Body of pancreas (tissue), 4 donors: Measurements from ENCODE around the gene GLDN. TPM values are rescaled to one million over a fixed set of nuclear protein-coding genes. Genes with fewer than 3 reads are reported as not detected.
"Not testable (repeated sequence)": the region's sequence is repeated elsewhere in the genome, so short reads cannot be mapped to it uniquely, and the experiment has no call there.

Experiments used
- ATAC-seq: fragments of 150-250 bp; one replicate; pipeline ENCODE4 v1.9.1; 2016
- DNase-seq, 4 donors: peaks; one replicate each; pipeline ENCODE4 v3.0.0-alpha.2; 2019
- H3K27ac ChIP-seq, 4 donors: fragments of 200-600 bp; sonication (generic); 1 replicate in 3 of 4; 2 replicates in 1 of 4; pipeline versions ENCODE4 v1.5.1 to v1.6.1; 2016 to 2019; ENCODE audit warnings: mild to moderate bottlenecking in 1 of 4, mixed read lengths in 1 of 4, moderate library complexity in 1 of 4
- H3K27me3 ChIP-seq, 2 donors: fragments of 200-600 bp; sonication (generic); one replicate each; pipeline ENCODE4 v1.6.0; 2016; ENCODE audit warnings: mild to moderate bottlenecking in 1 of 2
- H3K36me3 ChIP-seq, 2 donors: fragments of 200-600 bp; sonication (generic); replicated peaks in 1 of 2; 2 replicates each; pipeline ENCODE4 v1.5.1; 2016; ENCODE audit warnings: low read depth in 2 of 2; ENCODE audit not compliant: insufficient read depth in 1 of 2
- H3K4me1 ChIP-seq: fragments of 200-600 bp; sonication (generic); one replicate; pipeline ENCODE4 v1.6.0; 2016
- H3K4me3 ChIP-seq, 2 donors: fragments of 200-600 bp; sonication (generic); 1 replicate in 1 of 2; 2 replicates in 1 of 2; pipeline ENCODE4 v1.5.1; 2016 to 2019
- H3K9me3 ChIP-seq, 3 donors: fragments of 200-600 bp; sonication (generic); 1 replicate in 2 of 3; 2 replicates in 1 of 3; pipeline ENCODE4 v1.5.1; 2016
- CTCF ChIP-seq, 7 experiments: fragments of 450-650 bp in 4 of 7; fragments of 200-600 bp in 3 of 7; sonication (generic) in 3 of 7; IDR thresholded peaks; one replicate each; pipeline ENCODE4 v1.5.1; 2016 to 2019; ENCODE audit warnings: antibody characterized with exemption in 7 of 7
- POLR2A ChIP-seq, 3 donors: fragments of 450-650 bp; IDR thresholded peaks; one replicate each; pipeline ENCODE4 v1.6.1; 2016; ENCODE audit warnings: antibody characterized with exemption in 3 of 3, mild to moderate bottlenecking in 2 of 3
- WGBS, 2 donors: methylation state at CpG; one replicate each; pipeline ENCODE4 v1.1.5; 2017; 5-methylcytosine and 5-hydroxymethylcytosine counted together
- intact Hi-C: fragments of 100-400 bp; cut with DNase I; formaldehyde crosslinking; loops from one replicate; pipeline ENCODE4 v1.15.1; 2023
- total RNA-seq, 2 donors: library from RNA; depleted of rRNA; stranded (reverse); fragments of >200 nt; gene quantifications; one replicate each; pipeline ENCODE4 v1.1.0, GENCODE V29; 2016

Gene GLDN
- total RNA-seq, 2 donors from 2014 or later, result 2.6 to 5.6 TPM

- intact Hi-C loops, result no loop called here
- H3K27me3 ChIP-seq, result no peaks in the 10 kb centered on the region
Observed at GRCh38 chr15:51425517-51426040, 84.1 kb downstream of the GLDN start.

GRCh38 chr15:51438526-51438925 is 97.1 kb downstream of the GLDN start:
- ATAC-seq (no peak), DNase-seq (no peak)
- 62 to 65% methylated on average over 2 of the region's 2 CpGs for WGBS, 2 donors
- intact Hi-C loops, result no loop called here
- H3K27ac ChIP-seq, result no peak overlapping the region
- H3K4me3 ChIP-seq, result no peak overlapping the region
- no peaks in the 10 kb centered on the region for H3K36me3 ChIP-seq
- H3K27me3 ChIP-seq, result no peaks in the 10 kb centered on the region
- TF ChIP-seq CTCF (IDR thresholded peaks at IDR 0.05) (no peak), POLR2A (IDR thresholded peaks at IDR 0.05) (no peak)
- H3K9me3 ChIP-seq, result no peaks in the 10 kb centered on the region
- no peaks in the 10 kb centered on the region for H3K4me1 ChIP-seq

More at GRCh38 chr15:51425517-51426040, 84.1 kb downstream of the GLDN start:
- 13 to 15% methylated on average over 1 of the region's 1 CpG for WGBS, 2 donors
- no peak for TF ChIP-seq POLR2A (IDR thresholded peaks at IDR 0.05)
- Histone ChIP-seq H3K36me3 (no peaks in the 10 kb centered on the region), H3K4me1 (no peaks in the 10 kb centered on the region), H3K4me3 (no peak overlapping the region), H3K27ac (no peak overlapping the region), H3K9me3 (no peaks in the 10 kb centered on the region)
- no peak for ATAC-seq
- DNase-seq, result no peak

- H3K9me3 ChIP-seq, result no peaks in the 10 kb centered on the region
- ATAC-seq (no peak), DNase-seq (no peak)
- H3K4me3 ChIP-seq, result no peak overlapping the region
- WGBS, 2 donors, result 98 to 100% methylated on average over 2 to 4 of the region's 4 CpGs
- no peaks in the 10 kb centered on the region for H3K27me3 ChIP-seq
- intact Hi-C loops, result no loop called here
- no peak for TF ChIP-seq CTCF (IDR thresholded peaks at IDR 0.05)
- TF ChIP-seq POLR2A (IDR thresholded peaks at IDR 0.05), result no peak
- H3K4me1 ChIP-seq, result peaks cover 4% of the 10 kb centered on the region
- H3K27ac ChIP-seq, result no peak overlapping the region
- H3K36me3 ChIP-seq, result no peaks in the 10 kb centered on the region
Observed at GRCh38 chr15:51443282-51443914, 101.9 kb downstream of the GLDN start.

DNA sequence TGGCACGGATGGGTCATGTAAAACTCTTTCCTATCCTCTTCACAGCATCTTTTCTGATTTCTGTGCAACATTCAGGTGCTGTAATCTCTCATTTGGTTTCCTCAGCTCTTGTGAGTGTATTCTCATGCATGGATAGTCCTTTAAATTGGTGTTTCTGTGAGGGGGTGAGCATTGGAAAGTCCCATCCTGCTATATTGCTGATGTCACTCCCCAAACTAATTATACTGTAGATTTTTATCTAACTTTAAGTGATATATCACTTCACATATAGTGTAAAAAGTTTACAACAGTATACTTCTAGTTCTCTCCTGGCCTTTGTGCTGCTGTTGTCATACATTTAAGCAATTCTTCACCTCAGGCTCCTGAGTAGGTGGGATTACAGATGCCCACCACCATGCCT is 102.7 kb downstream of the GLDN start:
- Histone ChIP-seq H3K36me3 (no peaks in the 10 kb centered on the region), H3K27me3 (no peaks in the 10 kb centered on the region), H3K4me1 (peaks cover 4% of the 10 kb centered on the region), H3K9me3 (no peaks in the 10 kb centered on the region), H3K27ac (no peak overlapping the region), H3K4me3 (no peak overlapping the region)
- intact Hi-C loops, result no loop called here
- ATAC-seq, result no peak
- no peak for TF ChIP-seq POLR2A (IDR thresholded peaks at IDR 0.05)
- no peak for TF ChIP-seq CTCF (IDR thresholded peaks at IDR 0.05)
- no peak for DNase-seq
- 85 to 92% methylated on average over 1 of the region's 1 CpG for WGBS, 2 donors

DNA sequence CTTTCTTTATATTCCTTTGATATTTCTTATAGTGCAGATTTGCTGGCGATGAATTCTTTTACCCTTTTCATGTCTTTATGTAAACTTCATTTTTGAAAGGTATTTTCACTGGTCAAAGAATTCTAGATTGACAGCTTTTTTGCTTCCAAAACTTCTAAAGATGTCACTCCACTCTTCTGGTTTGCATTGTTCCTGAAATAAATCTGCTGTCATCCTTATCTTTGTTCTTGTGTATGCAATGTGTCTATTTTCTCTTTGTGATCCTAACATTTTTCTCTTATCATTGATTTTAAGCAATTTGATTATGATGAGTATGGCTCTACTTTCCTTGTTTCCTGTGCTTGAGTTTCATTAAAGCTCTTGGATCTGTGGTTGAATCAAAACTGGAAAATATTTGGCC is 103.4 kb downstream of the GLDN start:
- peaks cover 4% of the 10 kb centered on the region for H3K4me1 ChIP-seq
- DNase-seq (no peak), ATAC-seq (no peak)
- 95 to 100% methylated on average over 1 of the region's 1 CpG for WGBS, 2 donors
- TF ChIP-seq CTCF (IDR thresholded peaks at IDR 0.05) (no peak), POLR2A (IDR thresholded peaks at IDR 0.05) (no peak)
- H3K4me3 ChIP-seq, result no peak overlapping the region
- intact Hi-C loops, result no loop called here
- H3K27ac ChIP-seq, result no peak overlapping the region
- H3K9me3 ChIP-seq, result no peaks in the 10 kb centered on the region
- no peaks in the 10 kb centered on the region for H3K27me3 ChIP-seq
- no peaks in the 10 kb centered on the region for H3K36me3 ChIP-seq

DNA sequence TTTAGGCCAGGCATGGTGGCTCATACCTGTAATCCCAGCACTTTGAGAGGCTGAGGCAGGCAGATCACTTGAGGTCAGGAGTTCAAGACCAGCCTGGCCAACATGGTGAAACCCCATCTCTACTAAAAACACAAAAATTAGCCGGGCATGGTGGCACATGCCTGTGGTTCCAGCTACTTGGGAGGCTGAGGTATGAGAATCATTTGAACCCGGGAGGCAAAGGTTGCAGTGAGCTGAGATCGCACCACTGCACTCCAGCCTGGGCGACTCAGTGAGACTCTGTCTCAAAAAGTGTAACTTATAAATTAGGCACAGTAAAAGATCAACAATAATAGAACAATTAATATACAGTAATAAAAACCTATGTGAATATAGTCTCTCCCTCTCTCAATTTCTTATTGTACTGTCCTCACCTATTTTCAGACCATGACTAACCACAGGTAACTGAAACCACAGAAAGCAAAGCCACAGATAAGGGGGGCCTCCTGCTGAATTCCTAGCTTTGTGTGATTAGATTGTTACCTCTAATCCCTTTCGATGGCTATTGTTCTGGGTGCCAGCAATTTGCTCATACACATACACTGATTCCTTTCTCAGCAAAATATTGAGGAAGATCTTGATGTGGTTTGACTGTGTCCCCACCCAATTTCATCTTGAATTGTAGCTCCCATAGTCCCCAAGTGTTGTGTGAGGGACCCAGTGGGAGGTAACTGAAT is 104.7 kb downstream of the GLDN start:
- 89 to 95% methylated on average over 5 of the region's 5 CpGs for WGBS, 2 donors

More for the DNA sequence above, 104.7 kb downstream of the GLDN start:
- H3K36me3 ChIP-seq, H3K4me1 ChIP-seq, H3K9me3 ChIP-seq, H3K27ac ChIP-seq, DNase-seq, intact Hi-C loops, H3K27me3 ChIP-seq, H3K4me3 ChIP-seq, ATAC-seq: not testable (repeated sequence)
